ENCODE data around the gene FBXL7. TPM values are rescaled to one million over a fixed set of nuclear protein-coding genes. Genes with fewer than 3 reads are reported as not detected.

The FBXL7 gene
- total RNA-seq, 1 experiment from 2014 or later = not detected

DNA sequence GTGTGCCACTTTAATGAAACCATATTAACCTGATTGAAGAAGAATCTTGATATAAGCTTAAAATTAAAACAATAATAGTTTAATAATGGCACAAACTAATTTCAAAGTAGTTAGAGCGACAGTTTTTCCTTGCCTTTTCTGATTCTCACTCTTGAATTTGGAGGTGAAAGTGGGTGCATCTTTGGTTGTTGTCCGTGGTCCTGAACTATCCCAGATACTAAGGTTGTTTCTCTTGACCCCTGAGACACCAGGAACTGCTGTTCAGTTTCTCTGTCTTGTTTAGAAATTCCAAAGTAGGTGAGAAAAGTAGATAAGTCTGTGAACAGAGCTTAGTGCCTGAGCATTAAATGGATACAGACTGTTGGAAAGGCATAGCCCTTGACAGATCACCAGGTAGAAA lies 274.7 kb downstream of the FBXL7 start:
- CTCF ChIA-PET = no interaction called here

GRCh38 chr5:15776346-15776745 lies 276.4 kb downstream of the FBXL7 start:
- Histone ChIP-seq H3K27ac (no peak overlapping the region), H3K4me3 (no peak overlapping the region), H4K20me1 (ENCODE audit: insufficient read depth) (no peaks in the 10 kb centered on the region; the same call in 1 of the 2 replicates), H3K36me3 (ENCODE audit: low read depth) (no peaks in the 10 kb centered on the region), H3K9me3 (ENCODE audit: insufficient read depth, low read depth) (no peaks in the 10 kb centered on the region), H3K4me1 (replicated peaks; ENCODE audit: insufficient read depth) (no peaks in the 10 kb centered on the region), H2AFZ (no peak overlapping the region), H3K9me2 (ENCODE audit: insufficient read depth) (no peaks in the 10 kb centered on the region), H3K27me3 (ENCODE audit: insufficient read depth, low read depth) (no peaks in the 10 kb centered on the region), H3K79me2 (ENCODE audit: low read depth) (no peaks in the 10 kb centered on the region), H3F3A (ENCODE audit: insufficient read depth, low read depth) (no peaks in the 10 kb centered on the region), H3K4me2 (no peak overlapping the region)
- TF ChIP-seq EZH2 (IDR thresholded peaks at IDR 0.05; ENCODE audit: low read depth) (no peak), CTCF (conservative IDR thresholded peaks at IDR 0.05) (no peak)
- intact Hi-C loops (cut with micrococcal nuclease; ENCODE audit: unreplicated experiment) = no loop called here
- no peak for DNase-seq
- POLR2A ChIA-PET (ENCODE audit: unreplicated experiment) = no interaction called here
- CTCF ChIA-PET = no interaction called here
- BruUV-seq (replicated peaks) = no TSS peak

More for the DNA sequence above, 274.7 kb downstream of the FBXL7 start:
- DNase-seq = no peak
- Histone ChIP-seq H3K4me3 (no peak overlapping the region), H3K27ac (no peak overlapping the region), H3K79me2 (ENCODE audit: low read depth) (no peaks in the 10 kb centered on the region), H3K9me3 (ENCODE audit: insufficient read depth, low read depth) (no peaks in the 10 kb centered on the region), H3K36me3 (ENCODE audit: low read depth) (no peaks in the 10 kb centered on the region), H2AFZ (no peak overlapping the region), H3F3A (ENCODE audit: insufficient read depth, low read depth) (no peaks in the 10 kb centered on the region), H3K4me1 (replicated peaks; ENCODE audit: insufficient read depth) (no peaks in the 10 kb centered on the region), H3K4me2 (no peak overlapping the region), H3K27me3 (ENCODE audit: insufficient read depth, low read depth) (no peaks in the 10 kb centered on the region), H4K20me1 (ENCODE audit: insufficient read depth) (no peaks in the 10 kb centered on the region), H3K9me2 (ENCODE audit: insufficient read depth) (no peaks in the 10 kb centered on the region)
- TF ChIP-seq EZH2 (IDR thresholded peaks at IDR 0.05; ENCODE audit: low read depth) (no peak), CTCF (conservative IDR thresholded peaks at IDR 0.05) (no peak)
- POLR2A ChIA-PET (ENCODE audit: unreplicated experiment) = no interaction called here
- intact Hi-C loops (cut with micrococcal nuclease; ENCODE audit: unreplicated experiment) = no loop called here
- no TSS peak for BruUV-seq (replicated peaks)

GRCh38 chr5:15783734-15784133 lies 283.8 kb downstream of the FBXL7 start:
- no peak for DNase-seq
- no peak overlapping the region for H2AFZ ChIP-seq
- intact Hi-C loops (cut with micrococcal nuclease; ENCODE audit: unreplicated experiment) = no loop called here
- BruUV-seq (replicated peaks) = no TSS peak
- no peaks in the 10 kb centered on the region for H3K9me3 ChIP-seq (ENCODE audit: insufficient read depth, low read depth)
- H3K9me2 ChIP-seq (ENCODE audit: insufficient read depth) = no peaks in the 10 kb centered on the region
- POLR2A ChIA-PET (ENCODE audit: unreplicated experiment) = no interaction called here
- CTCF ChIA-PET = no interaction called here
- H3K4me1 ChIP-seq (replicated peaks; ENCODE audit: insufficient read depth) = no peaks in the 10 kb centered on the region
- H3K36me3 ChIP-seq (ENCODE audit: low read depth) = no peaks in the 10 kb centered on the region
- TF ChIP-seq EZH2 (IDR thresholded peaks at IDR 0.05; ENCODE audit: low read depth) (no peak), CTCF (conservative IDR thresholded peaks at IDR 0.05) (no peak)
- H3K27me3 ChIP-seq (ENCODE audit: insufficient read depth, low read depth) = 0 out of 2 replicates have a peak, but pooled peaks cover 3% of the 10 kb centered on the region
- H3K4me2 ChIP-seq = no peak overlapping the region
- H3K4me3 ChIP-seq = no peak overlapping the region
- H3F3A ChIP-seq (ENCODE audit: insufficient read depth, low read depth) = no peaks in the 10 kb centered on the region
- no peaks in the 10 kb centered on the region; the same call in 1 of the 2 replicates for H4K20me1 ChIP-seq (ENCODE audit: insufficient read depth)
- H3K79me2 ChIP-seq (ENCODE audit: low read depth) = no peaks in the 10 kb centered on the region
- H3K27ac ChIP-seq = no peak overlapping the region
